ENCODE measurements around the gene SHOX. TPM values are rescaled to one million over a fixed set of nuclear protein-coding genes. Genes with fewer than 3 reads are reported as not detected.

The SHOX gene
- total RNA-seq, 4 donors from 2014 or later: 0.17 to 4.6 (median 2.3) TPM

GRCh38 chrX:653306-653705, 22.7 kb downstream of the SHOX start:
- TF ChIP-seq CTCF (IDR thresholded peaks at IDR 0.05; ENCODE audit: low read depth): no peak

GRCh38 chrX:661154-661553, 30.6 kb downstream of the SHOX start:
- TF ChIP-seq CTCF (IDR thresholded peaks at IDR 0.05; ENCODE audit: low read depth): no peak

GRCh38 chrX:662126-662525, 31.5 kb downstream of the SHOX start:
- TF ChIP-seq CTCF (IDR thresholded peaks at IDR 0.05; ENCODE audit: low read depth): no peak

GRCh38 chrX:663841-664240, 33.2 kb downstream of the SHOX start:
- TF ChIP-seq CTCF (IDR thresholded peaks at IDR 0.05; ENCODE audit: low read depth): no peak

- TF ChIP-seq CTCF (IDR thresholded peaks at IDR 0.05; ENCODE audit: low read depth): no peak
Measured at GRCh38 chrX:666762-667720, 36.5 kb downstream of the SHOX start.

- TF ChIP-seq CTCF (IDR thresholded peaks at IDR 0.05; ENCODE audit: low read depth): no peak
Measured at GRCh38 chrX:670645-671044, 40.1 kb downstream of the SHOX start.

GRCh38 chrX:672931-673330, 42.3 kb downstream of the SHOX start:
- no peak for TF ChIP-seq CTCF (IDR thresholded peaks at IDR 0.05; ENCODE audit: low read depth)

Data from subcutaneous adipose tissue (tissue), 4 donors.